HG02840 (cell line): ENCODE results near the gene NFYC.

Source experiments
- ATAC-seq: cut with Tn5 transposase; IDR thresholded peaks from one replicate; pipeline ENCODE4 v1.9.1; 2021; ENCODE audit warnings: mild to moderate bottlenecking, moderate library complexity, moderate number of reproducible peaks; ENCODE audit not compliant: unreplicated experiment, low FRiP score

Gene NFYC

GRCh38 chr1:40734882-40735628, 43.6 kb downstream of the NFYC start:
- ATAC-seq: no peak

GRCh38 chr1:40736085-40736531, 44.6 kb downstream of the NFYC start:
- ATAC-seq: no peak

GRCh38 chr1:40738831-40739230, 47.3 kb downstream of the NFYC start:
- no peak for ATAC-seq

- ATAC-seq: no peak
These were observed 48.0 kb downstream of the NFYC start for GRCh38 chr1:40739455-40740008.

GRCh38 chr1:40740039-40740996, 48.8 kb downstream of the NFYC start:
- no peak for ATAC-seq

- ATAC-seq: no peak
These were observed 49.7 kb downstream of the NFYC start for GRCh38 chr1:40740997-40741736.

- ATAC-seq: no peak
These were observed 51.0 kb downstream of the NFYC start for GRCh38 chr1:40742363-40743061.

- ATAC-seq: no peak
These were observed 51.9 kb downstream of the NFYC start for GRCh38 chr1:40743452-40743851.

GRCh38 chr1:40743860-40744259, 52.4 kb downstream of the NFYC start:
- ATAC-seq: no peak

GRCh38 chr1:40745176-40745575, 53.7 kb downstream of the NFYC start:
- no peak for ATAC-seq

GRCh38 chr1:40746344-40747090, 55.0 kb downstream of the NFYC start:
- ATAC-seq: no peak

GRCh38 chr1:40748841-40749718, 57.6 kb downstream of the NFYC start:
- no peak for ATAC-seq

GRCh38 chr1:40749817-40750216, 58.3 kb downstream of the NFYC start:
- ATAC-seq: no peak

GRCh38 chr1:40750451-40750908, 59.0 kb downstream of the NFYC start:
- ATAC-seq: no peak

GRCh38 chr1:40751802-40752201, 60.3 kb downstream of the NFYC start:
- ATAC-seq: no peak

- ATAC-seq: no peak
These were observed 61.8 kb downstream of the NFYC start for GRCh38 chr1:40753142-40753882.

- ATAC-seq: no peak
These were observed 62.7 kb downstream of the NFYC start for GRCh38 chr1:40754201-40754600.
